PC-9 (cell line): ENCODE results near the gene MYBPC2. TPM values are rescaled to one million over a fixed set of nuclear protein-coding genes. Genes with fewer than 3 reads are reported as not detected.

Experiments
- BruUV-seq: library from RNA; stranded (reverse); fragments of 400-500 nt; replicated peaks from 2 replicates; lab custom pipeline; 2021; lab: Mats Ljungman, UMichigan
- CTCF ChIA-PET: fragments of 300-600 bp; sonication (Branson Sonifier 250); formaldehyde crosslinking; loops from one replicate; lab custom pipeline; 2022; ENCODE audit warnings: antibody characterized with exemption; lab: Charles Lee
- POLR2A ChIA-PET: fragments of 300-600 bp; sonication (Branson Sonifier 250); formaldehyde crosslinking; loops from one replicate; lab custom pipeline; 2022; ENCODE audit warnings: antibody characterized with exemption; ENCODE audit not compliant: unreplicated experiment; lab: Charles Lee
- DNase-seq, 2 experiments: peaks; one replicate each; pipeline versions ENCODE4 v3.0.0 to v3.0.0-alpha.2; 2015 to 2022; ENCODE audit warnings: mixed read lengths in 1 of 2
- H2AFZ ChIP-seq: fragments of 200-600 bp; sonication (generic); 2 replicates; pipeline ENCODE4 v1.8.1; 2017; ENCODE audit warnings: antibody characterized with exemption
- H3F3A ChIP-seq: fragments of 200-600 bp; sonication (generic); 2 replicates; pipeline ENCODE4 v1.8.1; 2017; ENCODE audit warnings: antibody characterized with exemption, mild to moderate bottlenecking, low read depth; ENCODE audit not compliant: insufficient read depth
- H3K27ac ChIP-seq: fragments of 200-600 bp; sonication (generic); 2 replicates; pipeline ENCODE4 v1.6.1; 2016; ENCODE audit warnings: mixed run types
- H3K27me3 ChIP-seq: fragments of 200-600 bp; sonication (generic); 2 replicates; pipeline ENCODE4 v1.6.1; 2016; ENCODE audit warnings: low read depth, mixed run types; ENCODE audit not compliant: insufficient read depth
- H3K36me3 ChIP-seq: fragments of 200-600 bp; sonication (generic); 2 replicates; pipeline ENCODE4 v1.6.1; 2016; ENCODE audit warnings: low read depth, mixed run types
- H3K4me1 ChIP-seq: fragments of 200-600 bp; sonication (generic); replicated peaks from 2 replicates; pipeline ENCODE4 v1.6.1; 2016; ENCODE audit warnings: mixed run types; ENCODE audit not compliant: insufficient read depth
- H3K4me2 ChIP-seq: fragments of 200-600 bp; sonication (generic); 2 replicates; pipeline ENCODE4 v1.6.1; 2017; ENCODE audit warnings: mixed run types
- H3K4me3 ChIP-seq: fragments of 200-600 bp; sonication (generic); 2 replicates; pipeline ENCODE4 v1.6.1; 2016; ENCODE audit warnings: mixed run types
- H3K79me2 ChIP-seq: fragments of 200-600 bp; sonication (generic); 2 replicates; pipeline ENCODE4 v1.6.1; 2017; ENCODE audit warnings: low read depth, mixed run types
- H3K9me2 ChIP-seq: fragments of 200-600 bp; sonication (generic); 2 replicates; pipeline ENCODE4 v1.8.1; 2017; ENCODE audit warnings: mild to moderate bottlenecking; ENCODE audit not compliant: insufficient read depth
- H3K9me3 ChIP-seq: fragments of 200-600 bp; sonication (generic); 2 replicates; pipeline ENCODE4 v1.8.1; 2016; ENCODE audit warnings: low read depth; ENCODE audit not compliant: insufficient read depth
- H4K20me1 ChIP-seq: fragments of 200-600 bp; sonication (generic); 2 replicates; pipeline ENCODE4 v1.8.1; 2017; ENCODE audit not compliant: insufficient read depth
- EZH2 ChIP-seq: fragments of 200-600 bp; sonication (generic); IDR thresholded peaks from 2 replicates; pipeline ENCODE4 v1.8.0; 2017; ENCODE audit warnings: antibody characterized with exemption, low read depth
- intact Hi-C: fragments of 100-400 bp; cut with micrococcal nuclease; formaldehyde crosslinking; loops from one replicate; pipeline ENCODE4 v1.10.0; 2022; ENCODE audit not compliant: unreplicated experiment
- total RNA-seq: library from RNA; stranded (reverse); gene quantifications from 2 replicates; pipeline ENCODE4 v1.2.3, GENCODE V29; 2021
- TF ChIP-seq, protein P1 (sequence below): fragments of 200-600 bp; sonication (generic); conservative IDR thresholded peaks from 2 replicates; pipeline ENCODE4 v1.6.1; 2017; ENCODE audit warnings: mixed run types, antibody characterized with exemption, mild to moderate bottlenecking, moderate library complexity

The MYBPC2 gene
- total RNA-seq, 1 experiment from 2014 or later: not detected

DNA sequence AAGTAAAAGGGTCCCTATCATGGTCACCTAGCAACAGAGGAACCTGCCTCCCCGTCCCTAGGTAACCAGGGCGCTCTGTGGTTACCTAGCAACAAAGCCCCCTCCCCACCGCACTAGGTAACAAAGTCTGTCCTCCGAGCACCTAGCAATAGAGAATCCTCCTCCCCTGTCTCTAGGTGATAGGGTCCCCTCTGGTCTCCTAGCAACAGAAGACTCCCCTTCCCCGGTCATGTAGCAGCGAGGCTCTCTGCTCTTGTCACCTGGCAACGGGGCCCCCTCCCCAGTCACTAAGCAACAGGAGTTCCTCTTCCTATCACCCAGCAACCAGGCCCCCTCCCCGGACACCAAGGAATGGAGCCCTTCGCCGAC lies 78.0 kb downstream of the MYBPC2 start:
- Histone ChIP-seq H3K9me3 (no peaks in the 10 kb centered on the region), H3K4me1 (peaks cover 6% of the 10 kb centered on the region), H4K20me1 (no peaks in the 10 kb centered on the region), H3K27me3 (no peaks in the 10 kb centered on the region), H3F3A (no peaks in the 10 kb centered on the region; the same call in 1 of the 2 replicates), H3K9me2 (no peaks in the 10 kb centered on the region), H2AFZ (peak overlapping the region; percentile 85), H3K27ac (no peak overlapping the region), H3K36me3 (no peaks in the 10 kb centered on the region), H3K4me2 (peak overlapping the region; percentile 73), H3K4me3 (peak overlapping the region; percentile 65), H3K79me2 (no peaks in the 10 kb centered on the region)
- CTCF ChIA-PET: interaction anchor here (0.6 kb wide), 1 partner anchor 45 kb away, joined by 3 read pairs; no protein-coding TSS in a partner anchor
- no TSS peak for BruUV-seq
- POLR2A ChIA-PET: interaction anchor here (0.6 to 0.7 kb wide), 5 partner anchors 140 to 1894 kb away, joined by 4 to 13 read pairs (median 5); no protein-coding TSS in a partner anchor
- DNase-seq: peak in 1 of 2 experiments; percentile 50
- TF ChIP-seq, protein P1, sequence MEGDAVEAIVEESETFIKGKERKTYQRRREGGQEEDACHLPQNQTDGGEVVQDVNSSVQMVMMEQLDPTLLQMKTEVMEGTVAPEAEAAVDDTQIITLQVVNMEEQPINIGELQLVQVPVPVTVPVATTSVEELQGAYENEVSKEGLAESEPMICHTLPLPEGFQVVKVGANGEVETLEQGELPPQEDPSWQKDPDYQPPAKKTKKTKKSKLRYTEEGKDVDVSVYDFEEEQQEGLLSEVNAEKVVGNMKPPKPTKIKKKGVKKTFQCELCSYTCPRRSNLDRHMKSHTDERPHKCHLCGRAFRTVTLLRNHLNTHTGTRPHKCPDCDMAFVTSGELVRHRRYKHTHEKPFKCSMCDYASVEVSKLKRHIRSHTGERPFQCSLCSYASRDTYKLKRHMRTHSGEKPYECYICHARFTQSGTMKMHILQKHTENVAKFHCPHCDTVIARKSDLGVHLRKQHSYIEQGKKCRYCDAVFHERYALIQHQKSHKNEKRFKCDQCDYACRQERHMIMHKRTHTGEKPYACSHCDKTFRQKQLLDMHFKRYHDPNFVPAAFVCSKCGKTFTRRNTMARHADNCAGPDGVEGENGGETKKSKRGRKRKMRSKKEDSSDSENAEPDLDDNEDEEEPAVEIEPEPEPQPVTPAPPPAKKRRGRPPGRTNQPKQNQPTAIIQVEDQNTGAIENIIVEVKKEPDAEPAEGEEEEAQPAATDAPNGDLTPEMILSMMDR: no peak
- TF ChIP-seq EZH2: no peak
- intact Hi-C loops: loop anchor here (1.0 to 2.0 kb wide), 3 partner anchors 34 to 142 kb away; partner anchors contain the start of genes EMC10, GARIN5A and NR1H2

GRCh38 chr19:50511069-50511822 lies 78.6 kb downstream of the MYBPC2 start, which contains the start of gene JOSD2:
TSS of gene JOSD2 (minus strand) at chr19:50511191. CDS start at chr19:50510431, 760 bp downstream.
- CTCF ChIA-PET: interaction anchor here (0.6 kb wide), 2 partner anchors 45 to 266 kb away, joined by 3 to 8 read pairs; no protein-coding TSS in a partner anchor
- H2AFZ ChIP-seq: peak within 1 kb of the TSS; percentile 85
- TF ChIP-seq EZH2: no peak
- TF ChIP-seq, protein P1: no peak
- DNase-seq: peak; percentile 97 to 99
- peak within 1 kb of the TSS; percentile 65 for H3K4me3 ChIP-seq
- H3K9me3 ChIP-seq: no peaks in the 10 kb centered on the region
- H4K20me1 ChIP-seq: no peaks in the 10 kb centered on the region
- H3K4me2 ChIP-seq: peak within 1 kb of the TSS; percentile 75
- no peaks in the 10 kb centered on the region for H3K36me3 ChIP-seq
- intact Hi-C loops: loop anchor here (1.0 to 2.0 kb wide), 3 partner anchors 35 to 143 kb away; partner anchors contain the start of genes EMC10, GARIN5A and NR1H2
- no peaks in the 10 kb centered on the region for H3K27me3 ChIP-seq
- no peaks in the 10 kb centered on the region; the same call in 1 of the 2 replicates for H3F3A ChIP-seq
- H3K27ac ChIP-seq: peak within 1 kb of the TSS; percentile 40; the same call in 1 of the 2 replicates
- H3K79me2 ChIP-seq: no peaks in the 10 kb centered on the region
- no peaks in the 10 kb centered on the region for H3K9me2 ChIP-seq
- peaks cover 6% of the 10 kb centered on the region for H3K4me1 ChIP-seq
- POLR2A ChIA-PET: interaction anchor here (0.5 to 0.7 kb wide), 7 partner anchors 141 to 1895 kb away, joined by 3 to 13 read pairs (median 5); partner anchors contain the start of gene PIH1D1
- BruUV-seq: no TSS peak

DNA sequence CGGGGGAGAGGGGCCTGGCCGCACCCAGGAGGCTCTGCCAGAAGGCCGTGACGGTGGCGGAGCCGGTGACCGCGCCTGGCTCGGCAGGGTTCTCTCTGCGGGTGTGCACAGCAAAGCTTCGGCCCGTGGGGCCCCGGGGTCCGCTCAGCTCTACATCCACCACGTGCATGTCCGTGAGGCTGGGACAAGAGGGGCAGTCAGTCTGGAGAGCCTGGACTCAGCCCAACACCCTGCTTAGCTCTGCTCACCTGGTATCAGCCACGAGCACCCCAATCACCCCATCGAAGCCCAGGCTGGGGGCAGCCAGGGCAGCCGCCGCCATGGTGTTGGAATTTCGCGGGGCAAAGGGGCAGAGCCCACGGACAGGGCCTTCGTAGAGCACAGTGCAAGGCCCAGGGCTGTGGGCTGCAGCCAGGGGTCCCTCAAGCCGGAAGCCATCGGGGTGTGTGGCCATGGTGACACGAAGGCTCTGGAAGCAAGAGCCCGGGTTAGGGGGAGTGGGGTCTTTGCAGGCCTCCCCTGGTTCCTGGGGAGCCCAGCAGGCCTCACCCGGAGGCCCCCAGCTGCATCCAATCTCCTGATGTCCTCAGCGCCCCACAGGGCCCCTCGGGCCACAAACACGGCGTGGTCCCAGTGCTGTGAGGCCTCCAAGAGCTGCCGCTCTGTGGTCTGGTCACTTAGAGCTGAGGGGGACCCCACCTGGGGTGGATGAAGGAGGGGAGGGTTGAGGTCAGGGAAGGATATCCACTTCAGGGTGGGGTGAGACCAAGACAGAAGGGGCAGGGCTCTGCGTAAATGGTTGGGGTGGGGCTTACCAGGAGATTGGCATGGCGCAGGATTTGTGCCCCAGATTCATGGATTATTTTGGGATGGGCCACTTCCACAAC lies 79.7 kb downstream of the MYBPC2 start:
- Histone ChIP-seq H3K4me1 (peaks cover 6% of the 10 kb centered on the region), H3K79me2 (no peaks in the 10 kb centered on the region), H3K9me2 (no peaks in the 10 kb centered on the region), H3K9me3 (no peaks in the 10 kb centered on the region), H3K4me2 (peak overlapping the region; percentile 75), H3K4me3 (peak overlapping the region; percentile 65), H2AFZ (peak overlapping the region; percentile 85; the same call in 1 of the 2 replicates), H3F3A (no peaks in the 10 kb centered on the region; the same call in 1 of the 2 replicates), H3K36me3 (no peaks in the 10 kb centered on the region), H3K27ac (0 out of 2 replicates have a peak overlapping the region, but pooled peaks have one; percentile 40), H3K27me3 (no peaks in the 10 kb centered on the region), H4K20me1 (no peaks in the 10 kb centered on the region)
- intact Hi-C loops: no loop called here
- DNase-seq: no peak
- CTCF ChIA-PET: no interaction called here
- POLR2A ChIA-PET: no interaction called here
- BruUV-seq: TSS peak; percentile 58
- no peak for TF ChIP-seq EZH2
- TF ChIP-seq, protein P1: no peak
